ENCODE results near the gene SPSB4.

- no peak for TF ChIP-seq CTCF (IDR thresholded peaks at IDR 0.05; ENCODE audit: low read depth, low read length, missing input control)
- no peak for TF ChIP-seq ZBTB33 (IDR thresholded peaks at IDR 0.05)
- TF ChIP-seq MAX (IDR thresholded peaks at IDR 0.05): no peak
- no peak for TF ChIP-seq JUND (IDR thresholded peaks at IDR 0.05)
- no peak for TF ChIP-seq YY1 (IDR thresholded peaks at IDR 0.05)
- TF ChIP-seq RAD21 (IDR thresholded peaks at IDR 0.05): no peak
Measured at GRCh38 chr3:141064255-141064926, 13.2 kb downstream of the SPSB4 start.

All from liver (tissue), 3 donors.